ENCODE data around the gene TMEM72.

DNA sequence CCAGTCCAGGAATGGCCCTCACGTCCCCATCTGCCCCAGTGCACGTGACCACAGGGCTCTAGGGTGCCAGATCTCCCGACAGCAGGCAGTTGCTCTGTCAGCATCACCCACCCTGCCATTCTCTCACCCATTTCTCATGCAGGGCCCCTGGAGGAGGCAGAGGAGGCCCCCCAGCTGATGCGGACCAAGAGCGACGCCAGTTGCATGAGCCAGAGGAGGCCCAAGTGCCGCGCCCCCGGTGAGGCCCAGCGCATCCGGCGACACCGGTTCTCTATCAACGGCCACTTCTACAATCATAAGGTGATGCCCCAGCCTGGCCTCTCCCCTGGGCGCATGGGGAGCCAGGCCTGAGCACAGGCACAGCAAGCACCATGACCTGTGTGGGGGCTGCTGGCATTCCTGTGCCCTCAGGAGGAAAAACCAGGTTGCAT lies 73.5 kb downstream of the TMEM72 start:
- TF ChIP-seq, protein P1, sequence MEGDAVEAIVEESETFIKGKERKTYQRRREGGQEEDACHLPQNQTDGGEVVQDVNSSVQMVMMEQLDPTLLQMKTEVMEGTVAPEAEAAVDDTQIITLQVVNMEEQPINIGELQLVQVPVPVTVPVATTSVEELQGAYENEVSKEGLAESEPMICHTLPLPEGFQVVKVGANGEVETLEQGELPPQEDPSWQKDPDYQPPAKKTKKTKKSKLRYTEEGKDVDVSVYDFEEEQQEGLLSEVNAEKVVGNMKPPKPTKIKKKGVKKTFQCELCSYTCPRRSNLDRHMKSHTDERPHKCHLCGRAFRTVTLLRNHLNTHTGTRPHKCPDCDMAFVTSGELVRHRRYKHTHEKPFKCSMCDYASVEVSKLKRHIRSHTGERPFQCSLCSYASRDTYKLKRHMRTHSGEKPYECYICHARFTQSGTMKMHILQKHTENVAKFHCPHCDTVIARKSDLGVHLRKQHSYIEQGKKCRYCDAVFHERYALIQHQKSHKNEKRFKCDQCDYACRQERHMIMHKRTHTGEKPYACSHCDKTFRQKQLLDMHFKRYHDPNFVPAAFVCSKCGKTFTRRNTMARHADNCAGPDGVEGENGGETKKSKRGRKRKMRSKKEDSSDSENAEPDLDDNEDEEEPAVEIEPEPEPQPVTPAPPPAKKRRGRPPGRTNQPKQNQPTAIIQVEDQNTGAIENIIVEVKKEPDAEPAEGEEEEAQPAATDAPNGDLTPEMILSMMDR (IDR thresholded peaks at IDR 0.05): no peak
- TF ChIP-seq TCF7L2 (IDR thresholded peaks at IDR 0.05; ENCODE audit: low read depth, low read length) (no peak), POLR2AphosphoS5 (IDR thresholded peaks at IDR 0.05; ENCODE audit: low read depth, low read length) (no peak)
- TF ChIP-seq, protein P2, sequence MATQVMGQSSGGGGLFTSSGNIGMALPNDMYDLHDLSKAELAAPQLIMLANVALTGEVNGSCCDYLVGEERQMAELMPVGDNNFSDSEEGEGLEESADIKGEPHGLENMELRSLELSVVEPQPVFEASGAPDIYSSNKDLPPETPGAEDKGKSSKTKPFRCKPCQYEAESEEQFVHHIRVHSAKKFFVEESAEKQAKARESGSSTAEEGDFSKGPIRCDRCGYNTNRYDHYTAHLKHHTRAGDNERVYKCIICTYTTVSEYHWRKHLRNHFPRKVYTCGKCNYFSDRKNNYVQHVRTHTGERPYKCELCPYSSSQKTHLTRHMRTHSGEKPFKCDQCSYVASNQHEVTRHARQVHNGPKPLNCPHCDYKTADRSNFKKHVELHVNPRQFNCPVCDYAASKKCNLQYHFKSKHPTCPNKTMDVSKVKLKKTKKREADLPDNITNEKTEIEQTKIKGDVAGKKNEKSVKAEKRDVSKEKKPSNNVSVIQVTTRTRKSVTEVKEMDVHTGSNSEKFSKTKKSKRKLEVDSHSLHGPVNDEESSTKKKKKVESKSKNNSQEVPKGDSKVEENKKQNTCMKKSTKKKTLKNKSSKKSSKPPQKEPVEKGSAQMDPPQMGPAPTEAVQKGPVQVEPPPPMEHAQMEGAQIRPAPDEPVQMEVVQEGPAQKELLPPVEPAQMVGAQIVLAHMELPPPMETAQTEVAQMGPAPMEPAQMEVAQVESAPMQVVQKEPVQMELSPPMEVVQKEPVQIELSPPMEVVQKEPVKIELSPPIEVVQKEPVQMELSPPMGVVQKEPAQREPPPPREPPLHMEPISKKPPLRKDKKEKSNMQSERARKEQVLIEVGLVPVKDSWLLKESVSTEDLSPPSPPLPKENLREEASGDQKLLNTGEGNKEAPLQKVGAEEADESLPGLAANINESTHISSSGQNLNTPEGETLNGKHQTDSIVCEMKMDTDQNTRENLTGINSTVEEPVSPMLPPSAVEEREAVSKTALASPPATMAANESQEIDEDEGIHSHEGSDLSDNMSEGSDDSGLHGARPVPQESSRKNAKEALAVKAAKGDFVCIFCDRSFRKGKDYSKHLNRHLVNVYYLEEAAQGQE (IDR thresholded peaks at IDR 0.05; ENCODE audit: insufficient read depth in 1 of 2, low read depth in 2 of 2, low read length in 1 of 2): no peak
